ENCODE measurements around the gene ADAMTS16.

GRCh38 chr5:5220901-5221631 lies 80.9 kb downstream of the ADAMTS16 start:
- TF ChIP-seq GATA2 (IDR thresholded peaks at IDR 0.05; ENCODE audit: low read depth, low read length) (no peak), GATA3 (IDR thresholded peaks at IDR 0.05; ENCODE audit: low read depth, low read length) (no peak)

Measured in SH-SY5Y (cell line).